GM18520 (cell line): ENCODE measurements around the gene PRKCZ.
"Not testable (repeated sequence)": the region's sequence is repeated elsewhere in the genome, so short reads cannot be mapped to it uniquely, and the experiment has no call there.

Source experiments
- ATAC-seq: cut with Tn5 transposase; IDR thresholded peaks from one replicate; pipeline ENCODE4 v1.9.1; 2021; ENCODE audit not compliant: unreplicated experiment

Gene PRKCZ

DNA sequence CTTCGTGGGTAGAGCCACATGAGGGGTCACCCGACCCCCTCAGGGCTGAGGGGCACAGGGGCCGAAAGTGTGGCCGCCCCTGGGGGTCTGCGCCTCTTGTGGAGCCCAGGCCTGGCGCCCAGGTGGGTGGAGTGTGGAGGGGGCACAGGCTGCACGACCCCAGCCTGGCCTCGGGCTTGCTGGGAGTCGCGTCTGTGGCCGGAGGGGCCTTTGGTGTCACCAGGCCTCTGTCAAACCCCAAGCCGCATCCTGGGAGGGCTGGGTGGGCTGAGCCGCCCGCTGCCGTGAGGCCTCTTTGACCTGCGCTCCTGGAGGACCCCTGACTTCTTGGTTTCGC lies 83.6 kb downstream of the PRKCZ start:
- no peak for ATAC-seq

- ATAC-seq: no peak
Observed at GRCh38 chr1:2134266-2134620, 84.0 kb downstream of the PRKCZ start.

DNA sequence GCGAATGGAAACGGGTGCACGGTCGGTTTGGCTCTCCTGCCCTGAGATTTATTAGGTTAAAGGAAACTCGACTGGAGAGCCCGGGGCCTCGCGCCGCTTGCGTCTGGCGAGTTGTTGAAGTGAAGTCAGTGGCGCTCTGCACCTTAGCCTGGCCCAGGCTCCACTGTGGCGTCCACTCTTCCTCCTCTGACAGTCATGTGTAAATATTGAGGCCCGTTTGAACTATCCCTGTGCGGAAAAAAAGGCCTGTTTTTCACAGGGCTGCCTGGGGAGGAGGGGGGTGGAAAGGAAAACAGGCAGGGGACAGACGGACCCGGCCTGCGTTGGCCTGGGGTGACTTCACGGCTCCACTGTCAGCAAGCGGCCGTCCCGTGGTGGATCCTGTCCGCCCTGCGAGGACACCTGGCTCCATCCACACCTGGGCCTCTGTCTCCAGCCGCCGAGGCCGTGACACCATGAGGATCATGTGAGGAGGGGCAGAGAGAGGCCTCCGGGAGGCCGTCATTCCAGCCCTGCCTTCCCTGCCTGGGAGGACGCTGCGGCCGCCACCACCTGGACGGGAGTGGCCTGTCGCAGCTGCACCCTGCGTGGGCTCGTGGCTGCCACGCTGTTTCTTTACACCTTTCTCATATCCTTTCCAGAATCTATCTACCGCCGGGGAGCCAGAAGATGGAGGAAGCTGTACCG lies 84.6 kb downstream of the PRKCZ start:
- ATAC-seq: no peak

- no peak for ATAC-seq
Observed at GRCh38 chr1:2135441-2135841, 85.2 kb downstream of the PRKCZ start.

DNA sequence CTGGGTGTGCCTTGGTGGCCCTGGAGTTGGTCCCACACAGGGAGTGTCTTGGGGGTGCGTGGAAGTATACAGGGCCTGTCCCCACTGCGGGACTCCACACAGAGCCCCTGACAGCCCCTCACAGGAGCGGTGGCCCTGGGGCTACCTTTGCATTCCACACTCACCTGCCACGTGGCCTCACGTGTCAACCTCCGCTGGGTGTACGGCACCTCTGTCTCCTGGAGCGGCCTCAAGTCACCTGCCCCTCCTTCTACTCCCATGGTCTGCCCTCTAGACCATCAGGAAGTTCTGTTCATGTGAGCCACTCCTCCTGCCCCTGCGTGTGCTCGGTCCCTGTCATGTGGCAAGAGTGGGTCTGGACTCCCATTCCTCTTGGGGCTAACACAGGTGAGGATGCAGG lies 85.7 kb downstream of the PRKCZ start:
- ATAC-seq: no peak

- no peak for ATAC-seq
Observed at GRCh38 chr1:2136386-2137235, 86.4 kb downstream of the PRKCZ start.

- ATAC-seq: no peak
Observed at GRCh38 chr1:2137257-2138121, 87.3 kb downstream of the PRKCZ start.

GRCh38 chr1:2139156-2139555 lies 88.9 kb downstream of the PRKCZ start:
- ATAC-seq: not testable (repeated sequence)

- no peak for ATAC-seq
Observed at GRCh38 chr1:2141025-2141424, 90.8 kb downstream of the PRKCZ start.

- ATAC-seq: no peak
Observed at GRCh38 chr1:2143814-2144500, 93.7 kb downstream of the PRKCZ start.

- ATAC-seq: no peak
Observed at GRCh38 chr1:2144501-2145090, 94.4 kb downstream of the PRKCZ start.

DNA sequence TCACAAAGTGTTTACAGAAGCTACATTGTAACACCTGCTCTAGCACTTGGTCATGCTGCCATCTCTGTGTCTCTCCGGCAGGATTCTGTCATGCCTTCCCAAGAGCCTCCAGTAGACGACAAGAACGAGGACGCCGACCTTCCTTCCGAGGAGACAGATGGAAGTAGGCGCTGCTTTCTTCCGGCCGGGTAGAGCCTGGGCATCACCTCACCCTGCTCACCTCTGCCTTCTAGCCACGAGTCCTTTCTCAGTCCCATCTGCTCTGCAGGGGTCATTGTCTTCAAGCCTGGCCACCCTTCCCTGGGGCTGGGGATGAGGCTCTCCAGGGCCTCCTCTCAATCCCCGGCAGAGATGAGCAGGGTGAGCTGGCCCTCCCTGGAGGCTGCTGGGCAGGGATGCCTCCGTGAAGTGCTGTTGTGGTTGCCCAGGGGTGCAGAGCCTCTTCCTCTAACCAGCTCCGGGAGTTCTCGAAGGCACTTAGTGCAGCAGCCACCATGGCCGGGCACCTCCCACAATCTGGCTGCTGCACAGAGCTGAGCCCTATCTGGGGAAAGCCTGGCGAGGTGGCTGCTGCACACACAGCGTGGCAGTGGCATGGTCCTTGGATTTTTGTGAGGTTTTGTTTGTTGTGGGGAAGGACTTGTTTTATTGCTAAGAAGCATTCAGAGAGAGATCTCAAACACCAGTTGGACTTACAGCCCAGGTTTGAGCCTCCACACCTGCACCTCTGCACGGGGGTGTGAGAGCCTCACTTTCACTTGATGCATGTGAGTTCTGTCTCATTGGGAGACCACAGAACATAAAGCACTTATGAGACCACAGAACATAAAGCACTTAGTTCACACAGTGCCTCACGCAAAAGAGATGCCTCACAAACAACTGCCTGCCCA lies 96.0 kb downstream of the PRKCZ start:
- no peak for ATAC-seq

DNA sequence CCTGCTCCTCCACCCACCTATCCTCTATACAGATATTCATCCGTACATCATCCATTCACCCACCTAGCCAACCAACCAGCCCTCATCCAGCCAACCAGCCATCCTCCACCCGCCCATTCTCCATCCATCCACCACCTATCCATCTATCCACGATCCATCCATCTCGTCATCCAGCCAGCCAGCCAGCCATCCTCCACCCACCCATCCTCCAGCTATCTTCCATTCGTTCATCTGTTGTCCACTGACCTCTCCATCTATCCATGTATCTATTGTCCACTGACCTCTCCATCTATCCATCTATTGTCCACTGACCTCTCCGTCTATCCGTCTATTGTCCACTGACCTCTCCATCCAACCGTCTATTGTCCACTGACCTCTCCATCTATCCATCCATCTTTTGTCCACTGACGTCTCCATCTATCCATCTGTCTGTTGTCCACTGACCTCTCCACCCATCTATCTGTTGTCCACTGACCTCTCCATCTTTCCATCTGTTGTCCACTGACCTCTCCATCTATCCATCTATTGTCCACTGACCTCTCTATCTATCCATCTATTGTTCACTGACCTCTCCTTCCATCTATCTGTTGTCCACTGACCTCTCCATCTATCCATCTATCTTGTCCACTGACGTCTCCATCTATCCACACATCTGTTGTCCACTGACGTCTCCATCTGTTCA lies 96.8 kb downstream of the PRKCZ start:
- no peak for ATAC-seq

DNA sequence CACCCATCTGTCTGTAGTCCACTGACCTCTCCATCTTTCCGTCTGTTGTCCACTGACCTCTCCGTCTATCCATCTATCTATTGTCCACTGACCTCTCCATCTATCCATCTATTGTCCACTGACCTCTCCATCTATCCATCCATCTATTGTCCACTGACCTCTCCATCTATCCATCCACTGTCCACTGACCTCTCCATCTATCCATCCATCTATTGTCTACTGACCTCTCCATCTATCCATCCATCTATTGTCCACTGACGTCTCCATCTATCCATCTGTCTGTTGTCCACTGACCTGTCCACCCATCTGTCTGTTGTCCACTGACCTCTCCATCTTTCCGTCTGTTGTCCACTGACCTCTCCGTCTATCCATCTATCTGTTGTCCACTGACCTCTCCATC lies 97.7 kb downstream of the PRKCZ start:
- not testable (repeated sequence) for ATAC-seq

DNA sequence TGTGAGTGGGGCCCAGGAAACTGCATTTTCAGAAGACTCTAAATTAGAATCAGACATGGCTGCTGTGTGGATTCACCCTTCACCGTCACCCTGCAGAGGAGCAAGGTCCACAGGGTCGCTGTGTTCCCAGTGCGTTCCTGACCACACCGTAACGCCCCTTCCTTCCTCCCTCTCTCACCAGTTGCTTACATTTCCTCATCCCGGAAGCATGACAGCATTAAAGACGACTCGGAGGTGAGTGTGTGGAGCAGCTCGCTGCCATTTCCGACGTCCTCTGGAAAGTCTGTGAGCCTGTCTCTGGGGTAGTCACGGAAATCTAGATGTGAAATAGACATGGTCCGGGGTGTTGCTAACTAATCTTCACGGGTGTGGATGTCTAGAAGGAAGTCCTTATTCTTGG lies 98.5 kb downstream of the PRKCZ start:
- no peak for ATAC-seq

DNA sequence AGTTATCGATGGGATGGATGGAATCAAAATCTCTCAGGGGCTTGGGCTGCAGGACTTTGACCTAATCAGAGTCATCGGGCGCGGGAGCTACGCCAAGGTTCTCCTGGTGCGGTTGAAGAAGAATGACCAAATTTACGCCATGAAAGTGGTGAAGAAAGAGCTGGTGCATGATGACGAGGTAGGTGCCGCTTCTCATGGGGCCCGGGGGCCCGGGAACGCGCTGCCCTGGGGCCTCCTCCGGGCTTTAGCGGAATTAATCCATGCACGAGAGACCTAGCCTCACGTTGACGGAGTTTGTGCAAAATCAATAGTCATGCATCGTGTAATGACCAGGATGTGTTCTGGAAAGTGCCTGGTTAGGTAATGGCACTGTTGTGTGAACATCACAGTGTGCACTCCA lies 100.6 kb downstream of the PRKCZ start:
- ATAC-seq: no peak

GRCh38 chr1:2151252-2151651 lies 101.0 kb downstream of the PRKCZ start:
- ATAC-seq: no peak

GRCh38 chr1:2151911-2152310 lies 101.7 kb downstream of the PRKCZ start:
- no peak for ATAC-seq

DNA sequence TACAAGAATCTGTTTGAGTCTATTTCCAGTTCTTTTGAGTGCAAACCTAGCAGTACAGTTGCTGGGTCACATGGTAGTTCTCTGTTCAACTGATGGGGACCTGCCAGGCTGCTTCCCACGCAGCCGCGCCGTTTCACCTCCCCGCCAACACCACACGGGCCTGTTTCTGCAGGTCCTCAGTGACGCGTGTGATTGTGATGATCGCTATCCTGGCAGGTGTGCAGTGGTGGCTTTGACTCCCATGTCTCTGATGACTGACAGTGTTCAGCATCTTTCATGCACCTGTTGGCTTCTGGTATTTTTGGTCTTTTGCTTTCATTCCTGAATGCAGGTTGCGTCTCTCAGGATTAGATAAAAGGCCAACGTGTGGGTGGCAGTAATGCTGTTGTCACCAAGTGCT lies 102.7 kb downstream of the PRKCZ start:
- no peak for ATAC-seq
